ENCODE measurements around the gene FARS2. TPM values are rescaled to one million over a fixed set of nuclear protein-coding genes. Genes with fewer than 3 reads are reported as not detected.
A peak's percentile ranks its signal among the peaks of the same experiment; 100 is the strongest.

Gene FARS2
- total RNA-seq, 1 experiment from 2014 or later: 15.0 TPM

DNA sequence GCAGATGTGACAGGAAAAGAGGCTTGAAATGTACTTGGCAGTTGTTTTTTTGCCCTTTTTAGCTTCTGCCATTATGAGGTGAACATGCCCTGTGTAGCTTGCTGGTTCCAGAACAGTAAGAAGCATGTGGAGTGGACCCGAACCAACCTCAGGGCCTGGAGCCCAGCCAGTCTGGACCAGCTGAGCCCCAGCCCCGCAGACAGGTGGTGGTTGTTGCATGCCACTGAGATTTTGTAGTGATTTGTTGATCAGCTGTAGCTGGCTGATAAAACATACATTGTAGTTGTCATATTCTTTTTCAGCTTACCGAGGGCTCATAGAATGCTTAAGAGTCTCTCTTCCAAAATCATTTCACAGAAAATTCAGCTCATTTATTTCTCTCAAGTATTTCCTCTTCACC lies 182.2 kb downstream of the FARS2 start:
- H3K9me3 Mint-ChIP-seq: no peaks in the 10 kb centered on the region
- no peaks in the 10 kb centered on the region for H3K36me3 Mint-ChIP-seq
- ATAC-seq (no peak), DNase-seq (ENCODE audit: low spot score) (no peak)
- no peak for TF ChIP-seq ZNF416 (CRISPR knock-in tag; IDR thresholded peaks at IDR 0.05)
- TF ChIP-seq, protein P1, sequence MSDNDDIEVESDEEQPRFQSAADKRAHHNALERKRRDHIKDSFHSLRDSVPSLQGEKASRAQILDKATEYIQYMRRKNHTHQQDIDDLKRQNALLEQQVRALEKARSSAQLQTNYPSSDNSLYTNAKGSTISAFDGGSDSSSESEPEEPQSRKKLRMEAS (CRISPR knock-in tag; IDR thresholded peaks at IDR 0.05): no peak
- no peak for TF ChIP-seq ETV6 (CRISPR knock-in tag; IDR thresholded peaks at IDR 0.05)
- TF ChIP-seq ZNF219 (CRISPR knock-in tag; IDR thresholded peaks at IDR 0.05; ENCODE audit: borderline replicate concordance): no peak
- TF ChIP-seq GABPB1 (CRISPR knock-in tag; IDR thresholded peaks at IDR 0.05): no peak
- TF ChIP-seq, protein P2, sequence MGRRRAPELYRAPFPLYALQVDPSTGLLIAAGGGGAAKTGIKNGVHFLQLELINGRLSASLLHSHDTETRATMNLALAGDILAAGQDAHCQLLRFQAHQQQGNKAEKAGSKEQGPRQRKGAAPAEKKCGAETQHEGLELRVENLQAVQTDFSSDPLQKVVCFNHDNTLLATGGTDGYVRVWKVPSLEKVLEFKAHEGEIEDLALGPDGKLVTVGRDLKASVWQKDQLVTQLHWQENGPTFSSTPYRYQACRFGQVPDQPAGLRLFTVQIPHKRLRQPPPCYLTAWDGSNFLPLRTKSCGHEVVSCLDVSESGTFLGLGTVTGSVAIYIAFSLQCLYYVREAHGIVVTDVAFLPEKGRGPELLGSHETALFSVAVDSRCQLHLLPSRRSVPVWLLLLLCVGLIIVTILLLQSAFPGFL (CRISPR knock-in tag; IDR thresholded peaks at IDR 0.05; ENCODE audit: borderline replicate concordance): no peak
- no peak for TF ChIP-seq GRHL2 (CRISPR knock-in tag; IDR thresholded peaks at IDR 0.05; ENCODE audit: insufficient replicate concordance, severe bottlenecking)
- CTCF ChIA-PET: interaction anchor here (1.0 to 1.6 kb wide), 3 partner anchors 10 to 33 kb away, joined by 3 to 4 read pairs (median 3); no protein-coding TSS in a partner anchor
- no peaks in the 10 kb centered on the region for H3K27me3 Mint-ChIP-seq (ENCODE audit: low read depth)
- no peak overlapping the region for H3K4me3 Mint-ChIP-seq
- H3K4me1 Mint-ChIP-seq: peaks cover 41% of the 10 kb centered on the region
- H3K27ac Mint-ChIP-seq: peak overlapping the region; percentile 2; the same call in 1 of the 2 replicates
- POLR2A ChIA-PET: no interaction called here

DNA sequence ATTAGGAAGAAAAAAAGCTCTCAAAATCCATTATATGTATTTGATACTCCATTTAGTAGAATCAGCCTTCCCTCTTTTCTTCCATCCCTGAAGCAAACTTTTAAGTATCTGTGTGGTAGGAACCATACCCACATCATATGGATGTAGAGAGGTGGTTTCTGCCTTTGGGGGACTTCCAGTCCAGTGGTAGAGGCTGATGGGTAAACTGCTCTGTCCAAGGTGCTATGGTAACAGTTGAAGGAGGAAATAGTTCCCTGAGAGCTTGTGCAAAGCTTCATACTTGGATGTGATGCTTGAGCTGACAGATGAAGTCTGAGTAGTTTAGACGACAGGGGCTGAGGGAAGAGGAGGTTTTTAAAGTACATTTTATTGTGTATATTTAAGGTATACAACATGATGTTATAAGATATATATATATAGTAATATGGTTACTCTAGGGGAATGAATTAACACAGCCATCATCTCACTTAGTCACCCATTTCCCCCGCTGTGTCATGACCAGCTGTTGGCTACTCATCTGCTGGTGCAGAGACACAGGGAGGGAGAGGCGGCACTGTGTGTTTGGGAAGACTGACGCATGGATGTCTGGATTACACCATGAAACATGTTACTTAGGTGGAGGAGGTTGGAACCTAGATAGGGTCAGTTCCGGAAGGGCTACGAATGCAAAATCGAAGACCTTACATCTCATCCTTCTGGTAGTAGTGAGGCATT lies 185.2 kb downstream of the FARS2 start:
- no peak for ATAC-seq
- POLR2A ChIA-PET: no interaction called here
- no peak overlapping the region for H3K27ac Mint-ChIP-seq

More for the DNA sequence above, 185.2 kb downstream of the FARS2 start:
- Mint-ChIP-seq H3K9me3 (no peaks in the 10 kb centered on the region), H3K4me1 (peaks cover 23% of the 10 kb centered on the region), H3K4me3 (no peak overlapping the region), H3K27me3 (ENCODE audit: low read depth) (no peaks in the 10 kb centered on the region), H3K36me3 (no peaks in the 10 kb centered on the region)
- CTCF ChIA-PET: interaction anchor here (2.0 kb wide), 1 partner anchor 25 kb away, joined by 6 read pairs; no protein-coding TSS in a partner anchor
- DNase-seq (ENCODE audit: low spot score): no peak
- TF ChIP-seq KAT7 (CRISPR knock-in tag; IDR thresholded peaks at IDR 0.05; ENCODE audit: borderline replicate concordance) (no peak), ZNF396 (CRISPR knock-in tag; IDR thresholded peaks at IDR 0.05; ENCODE audit: borderline replicate concordance) (no peak), FOXP1 (CRISPR knock-in tag; IDR thresholded peaks at IDR 0.05; ENCODE audit: borderline replicate concordance) (no peak), ZNF138 (CRISPR knock-in tag; conservative IDR thresholded peaks at IDR 0.05) (no peak), ELF4 (CRISPR knock-in tag; IDR thresholded peaks at IDR 0.05; ENCODE audit: low read depth) (no peak), ZNF121 (CRISPR knock-in tag; IDR thresholded peaks at IDR 0.05) (no peak), SOX15 (CRISPR knock-in tag; IDR thresholded peaks at IDR 0.05) (no peak), NR3C1 (CRISPR knock-in tag; conservative IDR thresholded peaks at IDR 0.05; ENCODE audit: low read depth) (no peak), ZNF263 (CRISPR knock-in tag; IDR thresholded peaks at IDR 0.05; ENCODE audit: low read depth) (no peak), ZNF671 (CRISPR knock-in tag; IDR thresholded peaks at IDR 0.05) (no peak)
- TF ChIP-seq, protein P1 (CRISPR knock-in tag; IDR thresholded peaks at IDR 0.05): no peak
- TF ChIP-seq, protein P3, sequence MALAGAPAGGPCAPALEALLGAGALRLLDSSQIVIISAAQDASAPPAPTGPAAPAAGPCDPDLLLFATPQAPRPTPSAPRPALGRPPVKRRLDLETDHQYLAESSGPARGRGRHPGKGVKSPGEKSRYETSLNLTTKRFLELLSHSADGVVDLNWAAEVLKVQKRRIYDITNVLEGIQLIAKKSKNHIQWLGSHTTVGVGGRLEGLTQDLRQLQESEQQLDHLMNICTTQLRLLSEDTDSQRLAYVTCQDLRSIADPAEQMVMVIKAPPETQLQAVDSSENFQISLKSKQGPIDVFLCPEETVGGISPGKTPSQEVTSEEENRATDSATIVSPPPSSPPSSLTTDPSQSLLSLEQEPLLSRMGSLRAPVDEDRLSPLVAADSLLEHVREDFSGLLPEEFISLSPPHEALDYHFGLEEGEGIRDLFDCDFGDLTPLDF (CRISPR knock-in tag; IDR thresholded peaks at IDR 0.05): no peak
- TF ChIP-seq, protein P4, sequence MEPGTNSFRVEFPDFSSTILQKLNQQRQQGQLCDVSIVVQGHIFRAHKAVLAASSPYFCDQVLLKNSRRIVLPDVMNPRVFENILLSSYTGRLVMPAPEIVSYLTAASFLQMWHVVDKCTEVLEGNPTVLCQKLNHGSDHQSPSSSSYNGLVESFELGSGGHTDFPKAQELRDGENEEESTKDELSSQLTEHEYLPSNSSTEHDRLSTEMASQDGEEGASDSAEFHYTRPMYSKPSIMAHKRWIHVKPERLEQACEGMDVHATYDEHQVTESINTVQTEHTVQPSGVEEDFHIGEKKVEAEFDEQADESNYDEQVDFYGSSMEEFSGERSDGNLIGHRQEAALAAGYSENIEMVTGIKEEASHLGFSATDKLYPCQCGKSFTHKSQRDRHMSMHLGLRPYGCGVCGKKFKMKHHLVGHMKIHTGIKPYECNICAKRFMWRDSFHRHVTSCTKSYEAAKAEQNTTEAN (CRISPR knock-in tag; IDR thresholded peaks at IDR 0.05): no peak
- TF ChIP-seq, protein P5, sequence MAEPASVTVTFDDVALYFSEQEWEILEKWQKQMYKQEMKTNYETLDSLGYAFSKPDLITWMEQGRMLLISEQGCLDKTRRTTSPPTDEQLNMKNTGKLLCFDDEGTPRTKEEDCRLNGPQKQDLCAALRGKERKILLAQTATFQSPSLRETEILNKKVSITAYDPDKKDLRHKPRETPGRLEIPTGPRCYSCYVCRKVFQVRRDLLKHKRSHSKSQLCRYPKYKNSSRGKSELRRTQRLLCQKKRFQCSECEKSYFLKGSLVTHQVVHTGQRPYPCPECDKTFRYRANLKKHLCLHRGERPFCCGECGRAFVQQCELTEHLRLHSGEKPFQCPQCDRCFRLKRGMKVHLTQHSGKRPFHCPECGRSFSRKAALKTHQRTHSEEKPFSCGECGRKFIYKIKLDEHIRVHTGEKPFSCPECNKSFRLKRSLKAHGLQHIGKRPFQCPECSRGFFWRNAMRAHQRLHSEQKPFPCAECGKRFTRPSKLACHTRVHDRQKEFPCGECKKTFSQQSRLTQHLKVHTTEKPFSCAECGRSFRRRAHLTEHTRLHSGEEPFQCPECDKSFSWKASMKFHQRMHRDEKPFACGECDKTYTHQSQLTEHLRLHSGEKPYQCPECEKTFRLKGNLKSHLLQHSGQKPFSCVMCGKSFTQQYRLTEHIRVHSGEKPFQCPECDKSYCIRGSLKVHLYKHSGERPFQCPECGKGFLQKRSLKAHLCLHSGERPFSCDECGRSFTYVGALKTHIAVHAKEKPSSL (CRISPR knock-in tag; conservative IDR thresholded peaks at IDR 0.05): no peak
- TF ChIP-seq, protein P6, sequence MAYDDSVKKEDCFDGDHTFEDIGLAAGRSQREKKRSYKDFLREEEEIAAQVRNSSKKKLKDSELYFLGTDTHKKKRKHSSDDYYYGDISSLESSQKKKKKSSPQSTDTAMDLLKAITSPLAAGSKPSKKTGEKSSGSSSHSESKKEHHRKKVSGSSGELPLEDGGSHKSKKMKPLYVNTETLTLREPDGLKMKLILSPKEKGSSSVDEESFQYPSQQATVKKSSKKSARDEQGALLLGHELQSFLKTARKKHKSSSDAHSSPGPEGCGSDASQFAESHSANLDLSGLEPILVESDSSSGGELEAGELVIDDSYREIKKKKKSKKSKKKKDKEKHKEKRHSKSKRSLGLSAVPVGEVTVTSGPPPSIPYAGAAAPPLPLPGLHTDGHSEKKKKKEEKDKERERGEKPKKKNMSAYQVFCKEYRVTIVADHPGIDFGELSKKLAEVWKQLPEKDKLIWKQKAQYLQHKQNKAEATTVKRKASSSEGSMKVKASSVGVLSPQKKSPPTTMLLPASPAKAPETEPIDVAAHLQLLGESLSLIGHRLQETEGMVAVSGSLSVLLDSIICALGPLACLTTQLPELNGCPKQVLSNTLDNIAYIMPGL (CRISPR knock-in tag; IDR thresholded peaks at IDR 0.05): no peak
- TF ChIP-seq, protein P7, sequence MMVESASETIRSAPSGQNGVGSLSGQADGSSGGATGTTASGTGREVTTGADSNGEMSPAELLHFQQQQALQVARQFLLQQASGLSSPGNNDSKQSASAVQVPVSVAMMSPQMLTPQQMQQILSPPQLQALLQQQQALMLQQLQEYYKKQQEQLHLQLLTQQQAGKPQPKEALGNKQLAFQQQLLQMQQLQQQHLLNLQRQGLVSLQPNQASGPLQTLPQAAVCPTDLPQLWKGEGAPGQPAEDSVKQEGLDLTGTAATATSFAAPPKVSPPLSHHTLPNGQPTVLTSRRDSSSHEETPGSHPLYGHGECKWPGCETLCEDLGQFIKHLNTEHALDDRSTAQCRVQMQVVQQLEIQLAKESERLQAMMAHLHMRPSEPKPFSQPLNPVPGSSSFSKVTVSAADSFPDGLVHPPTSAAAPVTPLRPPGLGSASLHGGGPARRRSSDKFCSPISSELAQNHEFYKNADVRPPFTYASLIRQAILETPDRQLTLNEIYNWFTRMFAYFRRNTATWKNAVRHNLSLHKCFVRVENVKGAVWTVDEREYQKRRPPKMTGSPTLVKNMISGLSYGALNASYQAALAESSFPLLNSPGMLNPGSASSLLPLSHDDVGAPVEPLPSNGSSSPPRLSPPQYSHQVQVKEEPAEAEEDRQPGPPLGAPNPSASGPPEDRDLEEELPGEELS (CRISPR knock-in tag; IDR thresholded peaks at IDR 0.05): no peak
- TF ChIP-seq, protein P8, sequence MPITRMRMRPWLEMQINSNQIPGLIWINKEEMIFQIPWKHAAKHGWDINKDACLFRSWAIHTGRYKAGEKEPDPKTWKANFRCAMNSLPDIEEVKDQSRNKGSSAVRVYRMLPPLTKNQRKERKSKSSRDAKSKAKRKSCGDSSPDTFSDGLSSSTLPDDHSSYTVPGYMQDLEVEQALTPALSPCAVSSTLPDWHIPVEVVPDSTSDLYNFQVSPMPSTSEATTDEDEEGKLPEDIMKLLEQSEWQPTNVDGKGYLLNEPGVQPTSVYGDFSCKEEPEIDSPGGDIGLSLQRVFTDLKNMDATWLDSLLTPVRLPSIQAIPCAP (CRISPR knock-in tag; IDR thresholded peaks at IDR 0.05): no peak

Measured in WTC11 (cell line).